HK-2 (cell line): Measurements from ENCODE around the gene ZNF784.

Experiments
- DNase-seq: peaks from one replicate; pipeline ENCODE4 v3.0.0-alpha.2; 2018; ENCODE audit not compliant: unreplicated experiment

Gene ZNF784

GRCh38 chr19:55602104-55603001 lies 22.0 kb downstream of the ZNF784 start:
- DNase-seq: no peak

DNA sequence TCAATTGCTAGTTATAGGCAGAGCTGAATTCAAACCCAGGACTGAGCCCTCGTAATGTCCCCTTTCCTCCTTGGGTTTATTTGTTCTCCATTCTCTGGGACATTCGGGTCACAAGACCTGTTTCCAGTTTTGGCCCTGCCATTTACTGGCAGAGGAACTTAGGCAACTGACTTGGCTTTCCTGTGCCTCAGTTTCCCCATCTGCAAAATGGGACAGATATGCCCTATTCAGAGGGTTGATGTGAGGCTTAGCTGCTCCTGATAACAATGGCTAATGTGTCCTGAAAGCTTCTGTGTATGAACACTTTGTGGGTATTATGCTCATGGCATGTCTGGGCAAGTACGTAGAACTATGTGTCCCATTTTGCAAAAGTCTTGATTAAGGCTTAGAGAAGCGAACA lies 23.3 kb downstream of the ZNF784 start:
- no peak for DNase-seq

DNA sequence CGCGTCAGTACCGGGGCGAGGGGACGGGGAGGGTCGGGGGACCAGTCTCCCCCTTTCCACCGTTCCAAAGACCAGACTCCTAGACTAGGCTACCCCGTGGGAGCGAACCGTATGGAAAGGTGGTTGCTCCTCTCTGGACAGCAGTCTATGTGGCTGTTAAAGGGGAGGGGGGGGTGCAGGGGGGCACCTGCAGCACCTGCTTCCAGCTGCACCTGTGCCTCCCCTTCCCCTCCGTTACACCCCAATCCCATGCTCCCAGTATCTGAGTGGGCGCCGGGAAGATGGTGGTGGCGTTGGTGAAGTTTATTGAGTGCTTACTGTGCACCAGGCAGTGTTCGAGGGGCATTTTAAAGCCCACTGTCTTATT lies 23.7 kb downstream of the ZNF784 start:
- no peak for DNase-seq

DNA sequence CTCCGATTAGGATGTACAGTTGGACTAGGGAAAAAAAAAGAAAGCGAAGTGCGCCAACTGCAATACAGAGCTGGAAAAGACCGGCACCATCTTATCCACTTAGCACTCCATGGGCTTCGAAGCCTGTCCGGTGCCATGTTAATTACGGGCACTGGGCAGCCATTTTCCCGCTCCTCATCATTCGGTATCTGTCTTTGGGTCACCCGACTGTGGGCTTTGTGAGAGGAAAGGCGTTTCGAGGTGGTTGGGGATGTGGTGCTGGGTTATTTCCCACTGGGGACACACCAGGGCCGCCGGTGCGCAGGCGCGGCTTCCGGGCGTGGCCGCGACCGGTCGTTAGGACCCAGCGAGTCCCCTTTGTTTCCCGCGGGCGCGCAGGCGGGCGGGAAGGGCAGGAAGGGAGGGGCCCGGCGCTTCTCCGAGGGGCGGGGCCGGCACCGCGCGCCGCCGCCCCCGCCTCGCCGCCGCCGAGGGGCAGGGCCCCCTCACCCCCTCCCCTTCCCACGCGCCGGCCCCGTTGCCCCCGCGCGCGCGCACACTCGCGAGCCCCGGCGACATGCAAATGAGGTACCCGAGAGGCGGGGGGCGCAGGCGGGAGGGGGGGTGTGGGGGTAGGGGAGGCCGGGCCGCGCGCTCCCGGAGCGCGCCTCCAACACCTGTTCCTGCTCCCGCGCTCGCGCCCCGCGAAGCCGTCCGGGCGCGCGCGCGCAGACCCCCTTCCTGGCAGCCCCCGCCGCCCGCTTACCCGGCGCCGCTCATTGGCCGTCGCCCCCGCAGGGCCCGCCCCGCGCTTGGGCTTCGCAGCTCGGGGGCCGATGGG lies 24.3 kb downstream of the ZNF784 start, which contains the start of gene ZNF524:
TSS of gene ZNF524 (plus strand) at position 447 of the 820 bp plus-strand sequence. CDS start 1,825 bp downstream, outside the sequence.
- DNase-seq: peak; percentile 91

GRCh38 chr19:55599468-55599841 lies 24.9 kb downstream of the ZNF784 start, which contains the start of gene FIZ1:
Gene FIZ1, minus strand, starts transcription at chr19:55599517. Its CDS starts 1,652 bp downstream, at chr19:55597865.
- DNase-seq: peak; percentile 99

- peak; percentile 99 for DNase-seq
Measured at GRCh38 chr19:55598719-55599467, 25.5 kb downstream of the ZNF784 start.

GRCh38 chr19:55598034-55598433 lies 26.3 kb downstream of the ZNF784 start:
- no peak for DNase-seq

GRCh38 chr19:55597501-55597921 lies 26.9 kb downstream of the ZNF784 start:
- DNase-seq: no peak

GRCh38 chr19:55596304-55596703 lies 28.1 kb downstream of the ZNF784 start:
- DNase-seq: no peak

- no peak for DNase-seq
Measured at GRCh38 chr19:55594996-55595545, 29.3 kb downstream of the ZNF784 start.

- DNase-seq: no peak
Measured at GRCh38 chr19:55593096-55593772, 31.1 kb downstream of the ZNF784 start.

DNA sequence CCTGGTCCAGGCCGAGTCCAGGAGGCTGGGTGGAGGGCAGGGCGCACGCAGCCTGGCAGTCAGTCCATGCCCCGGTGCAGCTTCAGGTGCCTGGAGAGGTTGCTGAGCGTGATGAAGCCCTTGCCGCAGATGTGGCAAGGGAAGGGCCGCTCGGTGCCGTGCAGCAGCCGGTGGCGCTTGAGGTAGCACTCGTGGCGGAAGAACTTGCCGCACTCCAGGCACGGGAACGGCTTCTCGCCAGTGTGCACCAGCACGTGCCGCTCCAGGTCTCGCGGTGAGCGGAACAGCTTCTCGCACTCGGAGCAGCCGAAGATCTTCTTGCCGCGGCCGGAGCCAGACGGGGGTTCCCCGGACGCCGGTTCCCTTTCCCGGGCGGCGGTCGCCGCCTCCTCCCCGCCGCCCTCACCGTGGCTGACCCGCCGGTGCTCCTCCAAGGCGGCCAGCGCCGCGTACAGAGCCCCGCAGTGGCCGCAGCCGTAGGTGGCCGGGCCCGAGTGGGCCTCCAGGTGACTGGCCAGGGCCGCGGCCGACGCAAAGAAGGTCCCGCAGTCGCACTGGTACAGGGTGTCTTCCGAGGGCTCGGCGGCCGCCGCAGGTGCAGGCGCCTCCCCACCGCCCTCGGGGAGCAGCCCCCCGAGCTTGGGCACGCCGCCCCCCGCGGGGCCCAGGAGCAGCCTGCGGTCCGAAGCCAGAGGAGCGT lies 31.8 kb downstream of the ZNF784 start:
- DNase-seq: no peak

GRCh38 chr19:55591555-55591954 lies 32.8 kb downstream of the ZNF784 start:
- DNase-seq: no peak

GRCh38 chr19:55590617-55591016 lies 33.7 kb downstream of the ZNF784 start:
- no peak for DNase-seq

- DNase-seq: no peak
Measured at GRCh38 chr19:55590109-55590508, 34.3 kb downstream of the ZNF784 start.

GRCh38 chr19:55588738-55589137 lies 35.6 kb downstream of the ZNF784 start:
- no peak for DNase-seq

GRCh38 chr19:55586976-55587668 lies 37.2 kb downstream of the ZNF784 start:
- peak; percentile 100 for DNase-seq

DNA sequence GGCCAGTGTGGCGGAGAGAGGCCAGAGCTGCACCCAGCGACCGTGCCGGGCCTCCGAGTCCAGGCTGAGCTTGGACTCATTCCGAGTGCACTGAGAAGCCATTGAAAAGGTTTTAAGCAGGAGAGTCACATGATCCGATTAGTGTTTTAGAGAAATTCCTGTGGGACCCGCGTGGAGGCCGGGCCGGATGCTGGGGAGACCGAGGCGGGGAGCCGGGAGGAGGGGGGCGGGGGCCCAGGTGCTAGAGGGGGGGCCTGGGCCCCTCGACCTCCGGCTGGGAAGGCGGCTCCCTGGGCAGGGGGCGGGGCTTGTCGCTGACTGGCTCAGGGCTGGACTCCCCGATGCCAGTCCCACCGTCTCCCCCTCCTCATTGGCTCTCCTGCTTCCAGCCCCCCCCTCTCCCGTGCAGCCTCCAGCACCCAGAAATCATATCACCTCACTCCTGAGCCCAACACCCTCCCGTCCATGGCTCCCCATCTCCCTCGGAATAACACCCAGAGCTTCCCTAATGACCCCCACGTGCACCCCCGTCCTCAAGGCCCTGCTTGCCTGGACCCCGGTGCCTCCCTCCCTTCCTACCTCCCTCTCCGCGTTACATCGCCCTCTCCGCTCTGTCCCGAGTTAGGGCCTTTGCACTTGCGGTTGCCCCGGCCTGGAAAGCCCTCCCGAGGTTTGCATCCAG lies 38.6 kb downstream of the ZNF784 start:
- peak; percentile 98 for DNase-seq

DNA sequence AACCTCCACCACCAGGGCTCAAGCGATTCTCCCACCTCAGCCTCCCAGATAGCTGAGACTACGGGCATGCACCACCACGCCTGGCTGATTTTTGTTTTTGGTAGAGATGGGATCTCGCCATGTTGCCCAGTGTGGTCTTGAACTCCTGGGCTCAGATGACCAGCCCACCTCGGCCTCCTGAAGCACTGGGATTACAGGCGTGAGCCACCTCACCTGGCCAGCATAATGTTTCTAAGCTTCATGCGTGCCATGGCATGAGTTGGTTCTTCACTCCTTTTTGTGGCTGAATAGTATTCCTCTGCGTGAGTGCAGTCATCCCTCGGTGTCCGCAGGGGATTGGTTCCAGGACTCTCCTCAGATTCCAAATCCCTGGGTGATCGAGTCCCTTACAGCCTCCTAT lies 39.5 kb downstream of the ZNF784 start:
- DNase-seq: no peak
